Astrocyte (in vitro differentiated cells and primary cell): ENCODE data around the gene GFOD1. TPM values are rescaled to one million over a fixed set of nuclear protein-coding genes. Genes with fewer than 3 reads are reported as not detected.

Source experiments
- DNase-seq: peaks from one replicate; pipeline ENCODE4 v3.0.0-alpha.2; 2010; ENCODE audit warnings: low read depth
- FAIRE-seq: peaks from 2 replicates; lab custom pipeline; 2011; peaks lifted over from hg19 to GRCh38; lab: Jason Lieb, UNC
- H2AFZ ChIP-seq: 2 replicates; pipeline ENCODE4 v1.6.0; 2012; ENCODE audit warnings: low read depth, low read length, inconsistent platforms
- H3K27ac ChIP-seq: 2 replicates; pipeline ENCODE4 v1.5.1; 2011; ENCODE audit warnings: low read depth, low read length, inconsistent platforms
- H3K27me3 ChIP-seq: 2 replicates; pipeline ENCODE4 v1.6.0; 2011; ENCODE audit warnings: low read length, inconsistent platforms; ENCODE audit not compliant: insufficient read depth
- H3K36me3 ChIP-seq: 2 replicates; pipeline ENCODE4 v1.5.1; 2011; ENCODE audit warnings: low read length, inconsistent platforms; ENCODE audit not compliant: insufficient read depth
- H3K4me1 ChIP-seq: 2 replicates; pipeline ENCODE4 v1.5.1; 2011; ENCODE audit warnings: low read length, inconsistent platforms; ENCODE audit not compliant: insufficient read depth
- H3K4me2 ChIP-seq: 2 replicates; pipeline ENCODE4 v1.6.0; 2012; ENCODE audit warnings: low read length, inconsistent platforms
- H3K4me3 ChIP-seq: 2 replicates; pipeline ENCODE4 v1.5.1; 2011; ENCODE audit warnings: low read depth, mild to moderate bottlenecking, low read length, inconsistent platforms; ENCODE audit not compliant: insufficient read depth
- H3K79me2 ChIP-seq: 2 replicates; pipeline ENCODE4 v1.6.0; 2012; ENCODE audit warnings: mild to moderate bottlenecking, low read length, inconsistent platforms; ENCODE audit not compliant: insufficient read depth
- H3K9ac ChIP-seq: 2 replicates; pipeline ENCODE4 v1.6.0; 2012; ENCODE audit warnings: mild to moderate bottlenecking, low read length, inconsistent platforms
- H3K9me3 ChIP-seq: 2 replicates; pipeline ENCODE4 v1.5.1; 2012; ENCODE audit warnings: low read depth, mild to moderate bottlenecking, low read length, inconsistent platforms; ENCODE audit not compliant: insufficient read depth
- H4K20me1 ChIP-seq: 2 replicates; pipeline ENCODE4 v1.6.0; 2012; ENCODE audit warnings: low read length, inconsistent platforms; ENCODE audit not compliant: insufficient read depth
- H3K27ac Mint-ChIP-seq: one replicate; pipeline ENCODE4 v1.8.0; 2021; ENCODE audit warnings: mild to moderate bottlenecking, mixed read lengths; ENCODE audit not compliant: unreplicated experiment
- H3K27me3 Mint-ChIP-seq: one replicate; pipeline ENCODE4 v1.8.0; 2021; ENCODE audit warnings: low read depth, mixed read lengths; ENCODE audit not compliant: unreplicated experiment
- H3K36me3 Mint-ChIP-seq: one replicate; pipeline ENCODE4 v1.8.0; 2021; ENCODE audit warnings: low read depth, mixed read lengths; ENCODE audit not compliant: unreplicated experiment
- H3K4me1 Mint-ChIP-seq: one replicate; pipeline ENCODE4 v1.8.0; 2021; ENCODE audit warnings: low read depth, mixed read lengths; ENCODE audit not compliant: unreplicated experiment
- H3K4me3 Mint-ChIP-seq: one replicate; pipeline ENCODE4 v1.8.0; 2021; ENCODE audit warnings: mild to moderate bottlenecking, moderate library complexity, mixed read lengths; ENCODE audit not compliant: unreplicated experiment
- H3K9me3 Mint-ChIP-seq: one replicate; pipeline ENCODE4 v1.8.0; 2021; ENCODE audit warnings: mild to moderate bottlenecking, mixed read lengths; ENCODE audit not compliant: unreplicated experiment
- EZH2 ChIP-seq: IDR thresholded peaks from 2 replicates; pipeline ENCODE4 v1.6.1; 2012; ENCODE audit warnings: mild to moderate bottlenecking, low read length, inconsistent platforms; ENCODE audit not compliant: insufficient read depth
- total RNA-seq: library from RNA; stranded (reverse); gene quantifications from 2 replicates; pipeline ENCODE4 v1.2.1, GENCODE V29; 2021
- TF ChIP-seq, protein P1 (sequence below): IDR thresholded peaks from 2 replicates; pipeline ENCODE4 v1.5.1; 2011; ENCODE audit warnings: low read depth, mild to moderate bottlenecking, inconsistent platforms, low read length, moderate library complexity; ENCODE audit not compliant: insufficient read depth

GFOD1 gene
- total RNA-seq, 1 donor from 2014 or later = 10.8 TPM

DNA sequence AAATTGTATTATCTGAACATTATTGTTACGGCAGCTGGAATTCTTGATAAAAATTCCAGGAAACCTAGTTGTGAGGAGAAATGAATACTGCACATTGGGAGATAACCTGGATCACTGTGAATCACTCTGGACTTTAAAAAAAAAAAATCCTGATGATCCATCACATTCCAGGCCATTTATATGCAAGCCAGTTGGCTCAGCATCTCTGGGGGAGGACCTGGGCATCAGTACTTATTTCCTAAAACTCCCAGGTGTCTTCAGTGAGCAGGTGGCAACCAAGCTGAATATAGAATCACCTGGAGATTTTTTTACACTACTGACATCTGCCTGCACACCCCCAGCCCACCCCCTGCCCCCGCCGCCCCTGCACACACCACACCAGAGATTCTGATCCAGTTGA is 47.9 kb upstream of the GFOD1 start:
- Mint-ChIP-seq H3K4me3 (no peak overlapping the region), H3K27me3 (peaks cover 12% of the 10 kb centered on the region), H3K27ac (no peak overlapping the region), H3K36me3 (no peaks in the 10 kb centered on the region), H3K4me1 (no peaks in the 10 kb centered on the region), H3K9me3 (peaks cover 2% of the 10 kb centered on the region)
- H3K9ac ChIP-seq = no peak overlapping the region
- no peak overlapping the region for H3K4me2 ChIP-seq
- H4K20me1 ChIP-seq = no peaks in the 10 kb centered on the region
- FAIRE-seq (no peak), DNase-seq (peak; percentile 10)
- H3K36me3 ChIP-seq = no peaks in the 10 kb centered on the region
- no peak overlapping the region for H3K4me3 ChIP-seq
- H2AFZ ChIP-seq = no peak overlapping the region
- no peaks in the 10 kb centered on the region for H3K9me3 ChIP-seq
- no peak overlapping the region for H3K27ac ChIP-seq
- H3K4me1 ChIP-seq = no peaks in the 10 kb centered on the region
- H3K79me2 ChIP-seq = no peaks in the 10 kb centered on the region
- no peaks in the 10 kb centered on the region for H3K27me3 ChIP-seq
- no peak for TF ChIP-seq EZH2
- TF ChIP-seq, protein P1, sequence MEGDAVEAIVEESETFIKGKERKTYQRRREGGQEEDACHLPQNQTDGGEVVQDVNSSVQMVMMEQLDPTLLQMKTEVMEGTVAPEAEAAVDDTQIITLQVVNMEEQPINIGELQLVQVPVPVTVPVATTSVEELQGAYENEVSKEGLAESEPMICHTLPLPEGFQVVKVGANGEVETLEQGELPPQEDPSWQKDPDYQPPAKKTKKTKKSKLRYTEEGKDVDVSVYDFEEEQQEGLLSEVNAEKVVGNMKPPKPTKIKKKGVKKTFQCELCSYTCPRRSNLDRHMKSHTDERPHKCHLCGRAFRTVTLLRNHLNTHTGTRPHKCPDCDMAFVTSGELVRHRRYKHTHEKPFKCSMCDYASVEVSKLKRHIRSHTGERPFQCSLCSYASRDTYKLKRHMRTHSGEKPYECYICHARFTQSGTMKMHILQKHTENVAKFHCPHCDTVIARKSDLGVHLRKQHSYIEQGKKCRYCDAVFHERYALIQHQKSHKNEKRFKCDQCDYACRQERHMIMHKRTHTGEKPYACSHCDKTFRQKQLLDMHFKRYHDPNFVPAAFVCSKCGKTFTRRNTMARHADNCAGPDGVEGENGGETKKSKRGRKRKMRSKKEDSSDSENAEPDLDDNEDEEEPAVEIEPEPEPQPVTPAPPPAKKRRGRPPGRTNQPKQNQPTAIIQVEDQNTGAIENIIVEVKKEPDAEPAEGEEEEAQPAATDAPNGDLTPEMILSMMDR = no peak

DNA sequence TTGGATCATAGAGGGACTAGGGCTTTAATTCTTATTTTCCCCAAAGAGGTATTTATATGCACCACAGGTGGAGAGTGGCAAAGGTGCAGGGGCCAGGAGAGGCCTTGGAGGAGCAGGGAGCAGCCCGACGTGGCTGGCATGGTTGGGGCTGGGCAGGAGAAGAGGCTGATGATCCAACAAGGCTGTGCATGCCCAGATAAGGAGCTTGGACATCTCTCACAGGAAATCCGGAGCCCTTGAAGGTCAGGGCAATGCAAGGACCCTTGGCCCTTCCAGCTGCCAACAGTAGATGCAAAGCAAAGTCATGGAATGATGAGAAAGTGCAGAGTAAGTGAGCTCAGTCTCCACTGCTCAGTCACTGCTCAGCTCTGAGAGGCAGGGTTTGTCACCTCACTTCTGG is 47.1 kb upstream of the GFOD1 start:
- H3K36me3 Mint-ChIP-seq = no peaks in the 10 kb centered on the region
- no peak overlapping the region for H3K9ac ChIP-seq
- H3K27me3 ChIP-seq = no peaks in the 10 kb centered on the region
- H3K9me3 ChIP-seq = no peaks in the 10 kb centered on the region
- no peak overlapping the region for H3K4me3 Mint-ChIP-seq
- no peak overlapping the region for H2AFZ ChIP-seq
- TF ChIP-seq EZH2 = no peak
- TF ChIP-seq, protein P1 = no peak
- no peak overlapping the region for H3K27ac ChIP-seq
- no peaks in the 10 kb centered on the region for H3K4me1 Mint-ChIP-seq
- no peak for FAIRE-seq
- H4K20me1 ChIP-seq = no peaks in the 10 kb centered on the region
- H3K79me2 ChIP-seq = no peaks in the 10 kb centered on the region
- H3K27me3 Mint-ChIP-seq = peaks cover 12% of the 10 kb centered on the region
- no peak overlapping the region for H3K4me3 ChIP-seq
- no peak for DNase-seq
- H3K4me2 ChIP-seq = no peak overlapping the region
- no peaks in the 10 kb centered on the region for H3K4me1 ChIP-seq
- no peak overlapping the region for H3K27ac Mint-ChIP-seq
- no peaks in the 10 kb centered on the region for H3K36me3 ChIP-seq
- H3K9me3 Mint-ChIP-seq = peaks cover 2% of the 10 kb centered on the region

DNA sequence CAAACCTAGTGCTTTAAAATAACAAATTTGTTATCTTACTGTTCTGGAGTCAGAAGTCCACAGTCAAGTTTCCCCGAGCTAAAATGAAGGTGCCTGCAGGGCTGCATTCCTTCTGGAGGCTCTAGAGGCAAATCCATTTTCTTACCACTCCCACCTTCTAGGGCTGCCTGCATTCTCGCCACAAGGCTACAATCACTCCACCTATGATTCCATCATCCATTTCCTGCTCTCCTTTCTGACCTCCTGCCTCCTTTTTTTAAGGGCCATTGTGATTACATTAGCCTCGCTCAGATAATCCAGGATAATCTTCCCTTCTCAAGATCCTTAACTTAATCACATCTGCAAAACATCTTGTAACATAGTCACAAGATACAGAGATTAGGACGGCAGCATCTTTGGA is 44.6 kb upstream of the GFOD1 start:
- Histone ChIP-seq H3K9me3 (no peaks in the 10 kb centered on the region), H3K79me2 (no peaks in the 10 kb centered on the region), H3K27ac (no peak overlapping the region), H3K4me1 (no peaks in the 10 kb centered on the region), H3K36me3 (no peaks in the 10 kb centered on the region), H4K20me1 (no peaks in the 10 kb centered on the region), H2AFZ (no peak overlapping the region), H3K9ac (no peak overlapping the region), H3K4me3 (no peak overlapping the region), H3K27me3 (no peaks in the 10 kb centered on the region), H3K4me2 (no peak overlapping the region)
- DNase-seq = no peak
- Mint-ChIP-seq H3K27me3 (peaks cover 12% of the 10 kb centered on the region), H3K36me3 (no peaks in the 10 kb centered on the region), H3K4me3 (no peak overlapping the region), H3K4me1 (no peaks in the 10 kb centered on the region), H3K9me3 (peaks cover 2% of the 10 kb centered on the region), H3K27ac (no peak overlapping the region)
- TF ChIP-seq, protein P1 = no peak
- TF ChIP-seq EZH2 = no peak
- FAIRE-seq = no peak
